Neutrophil (primary cell): Measurements from ENCODE around the gene DHX9.

Experiments
- H3K27ac ChIP-seq: fragments of 200-600 bp; sonication (generic); 2 replicates; pipeline ENCODE4 v1.5.1; 2016; ENCODE audit warnings: mild to moderate bottlenecking, moderate library complexity
- H3K27me3 ChIP-seq: fragments of 200-600 bp; sonication (generic); 2 replicates; pipeline ENCODE4 v1.6.0; 2016; ENCODE audit warnings: mild to moderate bottlenecking
- H3K36me3 ChIP-seq: fragments of 200-600 bp; sonication (generic); 2 replicates; pipeline ENCODE4 v1.5.1; 2017
- H3K4me1 ChIP-seq, 2 experiments: fragments of 200-600 bp in 1 of 2; sonication (generic) in 1 of 2; 1 replicate in 1 of 2; 2 replicates in 1 of 2; pipeline versions ENCODE4 v1.5.1 to v1.6.1; 2013 to 2016; ENCODE audit warnings: low read depth in 1 of 2, low read length in 1 of 2, mild to moderate bottlenecking in 1 of 2, moderate library complexity in 1 of 2; ENCODE audit not compliant: control insufficient read depth in 1 of 2, insufficient read depth in 1 of 2
- H3K4me3 ChIP-seq, 2 experiments: fragments of 200-600 bp in 1 of 2; sonication (generic) in 1 of 2; 1 replicate in 1 of 2; 2 replicates in 1 of 2; pipeline ENCODE4 v1.5.1; 2013 to 2016; ENCODE audit warnings: low read depth in 1 of 2, low read length in 1 of 2, mild to moderate bottlenecking in 1 of 2, moderate library complexity in 1 of 2
- H3K9me3 ChIP-seq: fragments of 200-600 bp; sonication (generic); 2 replicates; pipeline ENCODE4 v1.5.1; 2016
- CTCF ChIP-seq: fragments of 200-600 bp; sonication (generic); IDR thresholded peaks from 2 replicates; pipeline ENCODE4 v1.5.1; 2016; ENCODE audit warnings: antibody characterized with exemption

DHX9 gene

GRCh38 chr1:182910143-182910542 lies 71.0 kb downstream of the DHX9 start:
- Histone ChIP-seq H3K4me3 (no peak overlapping the region), H3K27ac (no peak overlapping the region), H3K9me3 (no peaks in the 10 kb centered on the region), H3K4me1 (no peaks in the 10 kb centered on the region), H3K27me3 (peaks cover 5% of the 10 kb centered on the region), H3K36me3 (no peaks in the 10 kb centered on the region)
- no peak for TF ChIP-seq CTCF

- no peaks in the 10 kb centered on the region for H3K4me1 ChIP-seq
- no peak overlapping the region for H3K27ac ChIP-seq
- H3K9me3 ChIP-seq, result no peaks in the 10 kb centered on the region
- H3K4me3 ChIP-seq, result no peak overlapping the region
- H3K36me3 ChIP-seq, result no peaks in the 10 kb centered on the region
- TF ChIP-seq CTCF, result no peak
- H3K27me3 ChIP-seq, result peaks cover 5% of the 10 kb centered on the region
These were observed 74.3 kb downstream of the DHX9 start for GRCh38 chr1:182913401-182913800.

GRCh38 chr1:182917378-182917777 lies 78.2 kb downstream of the DHX9 start:
- Histone ChIP-seq H3K9me3 (no peaks in the 10 kb centered on the region), H3K27me3 (peaks cover 13% of the 10 kb centered on the region), H3K4me3 (no peak overlapping the region), H3K36me3 (no peaks in the 10 kb centered on the region), H3K27ac (no peak overlapping the region), H3K4me1 (no peaks in the 10 kb centered on the region)
- TF ChIP-seq CTCF, result no peak

GRCh38 chr1:182925661-182926060 lies 86.5 kb downstream of the DHX9 start:
- Histone ChIP-seq H3K4me3 (no peak overlapping the region), H3K27ac (no peak overlapping the region), H3K4me1 (no peaks in the 10 kb centered on the region), H3K9me3 (no peaks in the 10 kb centered on the region), H3K27me3 (peaks cover 39% of the 10 kb centered on the region), H3K36me3 (no peaks in the 10 kb centered on the region)
- no peak for TF ChIP-seq CTCF

GRCh38 chr1:182927693-182928433 lies 88.7 kb downstream of the DHX9 start:
- Histone ChIP-seq H3K27ac (no peak overlapping the region), H3K4me3 (no peak overlapping the region), H3K9me3 (no peaks in the 10 kb centered on the region), H3K27me3 (peaks cover 24% of the 10 kb centered on the region), H3K36me3 (no peaks in the 10 kb centered on the region), H3K4me1 (no peaks in the 10 kb centered on the region)
- TF ChIP-seq CTCF, result no peak
